Trophoblast cell (in vitro differentiated cells and primary cell): ENCODE measurements around the gene DTL.

ENCODE experiments used
- DNase-seq, 2 donors: peaks; one replicate each; pipeline ENCODE4 v3.0.0-alpha.2; 2016
- H2AFZ ChIP-seq: 2 replicates; pipeline ENCODE4 v1.6.1; 2013; ENCODE audit warnings: low read length, moderate library complexity, mild to moderate bottlenecking; ENCODE audit not compliant: insufficient read depth, poor library complexity
- H2AK5ac ChIP-seq: 2 replicates; pipeline ENCODE4 v1.6.1; 2013; ENCODE audit warnings: mild to moderate bottlenecking, low read length
- H2BK120ac ChIP-seq: 2 replicates; pipeline ENCODE4 v1.6.1; 2013; ENCODE audit warnings: low read length, mild to moderate bottlenecking, moderate library complexity; ENCODE audit not compliant: insufficient read depth, poor library complexity
- H2BK12ac ChIP-seq: 2 replicates; pipeline ENCODE4 v1.6.1; 2013; ENCODE audit warnings: mild to moderate bottlenecking, low read length, moderate library complexity
- H2BK5ac ChIP-seq: 2 replicates; pipeline ENCODE4 v1.6.1; 2013; ENCODE audit warnings: low read length, low read depth, moderate library complexity, mild to moderate bottlenecking; ENCODE audit not compliant: poor library complexity
- H3K14ac ChIP-seq: 2 replicates; pipeline ENCODE4 v1.6.1; 2013; ENCODE audit warnings: mild to moderate bottlenecking, low read length
- H3K18ac ChIP-seq: 2 replicates; pipeline ENCODE4 v1.6.1; 2013; ENCODE audit warnings: mild to moderate bottlenecking, low read length
- H3K23ac ChIP-seq: 2 replicates; pipeline ENCODE4 v1.6.1; 2013; ENCODE audit warnings: low read length
- H3K27ac ChIP-seq: 2 replicates; pipeline ENCODE4 v1.5.1; 2013; ENCODE audit warnings: low read depth, mild to moderate bottlenecking, inconsistent platforms, low read length, moderate library complexity
- H3K27me3 ChIP-seq: 2 replicates; pipeline ENCODE4 v1.6.1; 2013; ENCODE audit warnings: inconsistent platforms, mild to moderate bottlenecking, low read length, moderate library complexity; ENCODE audit not compliant: insufficient read depth
- H3K36me3 ChIP-seq, 2 experiments: 1 replicate in 1 of 2; 2 replicates in 1 of 2; pipeline ENCODE4 v1.6.1; 2013; ENCODE audit warnings: low read length in 2 of 2, mild to moderate bottlenecking in 2 of 2, moderate library complexity in 1 of 2; ENCODE audit not compliant: insufficient read depth in 2 of 2, control insufficient read depth in 1 of 2
- H3K4ac ChIP-seq: 2 replicates; pipeline ENCODE4 v1.6.1; 2013; ENCODE audit warnings: low read depth, mild to moderate bottlenecking, low read length, moderate library complexity
- H3K4me1 ChIP-seq, 2 experiments: 1 replicate in 1 of 2; 2 replicates in 1 of 2; pipeline ENCODE4 v1.6.1; 2013; ENCODE audit warnings: low read length in 2 of 2, mild to moderate bottlenecking in 2 of 2, moderate library complexity in 1 of 2; ENCODE audit not compliant: insufficient read depth in 2 of 2, control insufficient read depth in 1 of 2
- H3K4me2 ChIP-seq: 2 replicates; pipeline ENCODE4 v1.6.1; 2013; ENCODE audit warnings: inconsistent platforms, mild to moderate bottlenecking, low read length, moderate library complexity
- H3K4me3 ChIP-seq: 2 replicates; pipeline ENCODE4 v1.5.1; 2013; ENCODE audit warnings: mild to moderate bottlenecking, low read depth, low read length, inconsistent platforms
- H3K79me1 ChIP-seq: one replicate; pipeline ENCODE4 v1.6.1; 2013; ENCODE audit warnings: low read length
- H3K79me2 ChIP-seq: 2 replicates; pipeline ENCODE4 v1.6.1; 2013; ENCODE audit warnings: low read length, mild to moderate bottlenecking; ENCODE audit not compliant: control insufficient read depth, insufficient read depth, poor library complexity
- H3K9ac ChIP-seq: 2 replicates; pipeline ENCODE4 v1.6.1; 2013; ENCODE audit warnings: mild to moderate bottlenecking, low read length
- H3K9me3 ChIP-seq: 2 replicates; pipeline ENCODE4 v1.6.1; 2013; ENCODE audit warnings: low read depth, mild to moderate bottlenecking, control low read depth, inconsistent platforms, low read length; ENCODE audit not compliant: insufficient read depth
- H4K12ac ChIP-seq: 2 replicates; pipeline ENCODE4 v1.6.1; 2013; ENCODE audit warnings: low read depth, mild to moderate bottlenecking, low read length, moderate library complexity
- H4K8ac ChIP-seq: 2 replicates; pipeline ENCODE4 v1.6.1; 2013; ENCODE audit warnings: low read depth, mild to moderate bottlenecking, low read length, moderate library complexity
- H4K91ac ChIP-seq: one replicate; pipeline ENCODE4 v1.6.1; 2013; ENCODE audit warnings: low read depth, mild to moderate bottlenecking, low read length, moderate library complexity
- WGBS: extraction: QIAGEN DNeasy Blood & Tissue Kit; methylation state at CpG from one replicate; pipeline ENCODE4 v1.1.7; 2013; ENCODE audit warnings: missing lambda C conversion rate; ENCODE audit not compliant: insufficient read length, insufficient coverage; ENCODE audit errors: extremely low coverage; 5-methylcytosine and 5-hydroxymethylcytosine counted together

The DTL gene

GRCh38 chr1:212110617-212111016 lies 75.1 kb downstream of the DTL start:
- H4K12ac ChIP-seq: no peak overlapping the region
- H3K23ac ChIP-seq: no peak overlapping the region
- no peak overlapping the region for H3K4me2 ChIP-seq
- no peak overlapping the region for H3K14ac ChIP-seq
- H3K4me3 ChIP-seq: no peak overlapping the region
- no peaks in the 10 kb centered on the region for H3K9me3 ChIP-seq
- no peak overlapping the region for H2BK5ac ChIP-seq
- H3K79me1 ChIP-seq: no peaks in the 10 kb centered on the region
- no peak overlapping the region for H3K27ac ChIP-seq
- no peak overlapping the region for H2AK5ac ChIP-seq
- H4K91ac ChIP-seq: no peak overlapping the region
- no peak overlapping the region for H2BK12ac ChIP-seq
- H4K8ac ChIP-seq: no peak overlapping the region
- no peaks in the 10 kb centered on the region for H3K36me3 ChIP-seq
- H2AFZ ChIP-seq: no peak overlapping the region
- H3K18ac ChIP-seq: no peak overlapping the region
- H3K27me3 ChIP-seq: no peaks in the 10 kb centered on the region
- H2BK120ac ChIP-seq: no peak overlapping the region
- H3K4me1 ChIP-seq: no peaks in the 10 kb centered on the region
- DNase-seq: no peak
- H3K4ac ChIP-seq: no peak overlapping the region
- H3K79me2 ChIP-seq: no peaks in the 10 kb centered on the region
- WGBS: no CpG with 5 or more reads among the region's 2 CpGs
- no peak overlapping the region for H3K9ac ChIP-seq

GRCh38 chr1:212111536-212111935 lies 76.0 kb downstream of the DTL start:
- H3K9me3 ChIP-seq: no peaks in the 10 kb centered on the region
- H2AFZ ChIP-seq: no peak overlapping the region
- no peak overlapping the region for H3K27ac ChIP-seq
- H2BK12ac ChIP-seq: no peak overlapping the region
- H3K36me3 ChIP-seq: no peaks in the 10 kb centered on the region
- H4K91ac ChIP-seq: no peak overlapping the region
- no peak overlapping the region for H2BK5ac ChIP-seq
- no peaks in the 10 kb centered on the region for H3K4me1 ChIP-seq
- H3K18ac ChIP-seq: no peak overlapping the region
- WGBS: no CpG with 5 or more reads among the region's 1 CpG
- H4K12ac ChIP-seq: no peak overlapping the region
- H2BK120ac ChIP-seq: no peak overlapping the region
- no peaks in the 10 kb centered on the region for H3K79me1 ChIP-seq
- H4K8ac ChIP-seq: no peak overlapping the region
- DNase-seq: no peak
- no peak overlapping the region for H3K9ac ChIP-seq
- H3K4me2 ChIP-seq: no peak overlapping the region
- H3K4ac ChIP-seq: no peak overlapping the region
- H3K4me3 ChIP-seq: no peak overlapping the region
- no peak overlapping the region for H3K23ac ChIP-seq
- H3K14ac ChIP-seq: no peak overlapping the region
- H3K27me3 ChIP-seq: no peaks in the 10 kb centered on the region
- no peak overlapping the region for H2AK5ac ChIP-seq
- H3K79me2 ChIP-seq: no peaks in the 10 kb centered on the region

GRCh38 chr1:212113706-212114105 lies 78.2 kb downstream of the DTL start:
- Histone ChIP-seq H3K36me3 (no peaks in the 10 kb centered on the region), H4K8ac (no peak overlapping the region), H4K91ac (no peak overlapping the region), H3K23ac (no peak overlapping the region), H2BK12ac (no peak overlapping the region), H3K4me1 (no peaks in the 10 kb centered on the region), H3K27ac (no peak overlapping the region), H3K9ac (no peak overlapping the region), H2AFZ (no peak overlapping the region), H3K4me2 (no peak overlapping the region), H3K14ac (no peak overlapping the region), H3K9me3 (no peaks in the 10 kb centered on the region), H3K27me3 (no peaks in the 10 kb centered on the region), H3K79me2 (no peaks in the 10 kb centered on the region), H2BK5ac (no peak overlapping the region), H2AK5ac (no peak overlapping the region), H2BK120ac (no peak overlapping the region), H3K79me1 (no peaks in the 10 kb centered on the region), H3K4ac (no peak overlapping the region), H3K18ac (no peak overlapping the region), H3K4me3 (no peak overlapping the region), H4K12ac (no peak overlapping the region)
- WGBS: no CpG with 5 or more reads among the region's 2 CpGs
- DNase-seq: no peak

- Histone ChIP-seq H3K23ac (no peak overlapping the region), H2BK5ac (no peak overlapping the region), H2BK120ac (no peak overlapping the region), H4K12ac (no peak overlapping the region), H3K9ac (peak overlapping the region; percentile 44), H2BK12ac (no peak overlapping the region), H3K14ac (no peak overlapping the region), H3K36me3 (no peaks in the 10 kb centered on the region), H2AK5ac (no peak overlapping the region), H2AFZ (no peak overlapping the region), H3K18ac (no peak overlapping the region), H4K91ac (no peak overlapping the region), H3K27ac (no peak overlapping the region), H3K9me3 (no peaks in the 10 kb centered on the region), H3K4me2 (no peak overlapping the region), H3K4ac (no peak overlapping the region), H4K8ac (no peak overlapping the region), H3K79me2 (no peaks in the 10 kb centered on the region), H3K27me3 (no peaks in the 10 kb centered on the region), H3K79me1 (no peaks in the 10 kb centered on the region), H3K4me1 (no peaks in the 10 kb centered on the region), H3K4me3 (no peak overlapping the region)
- DNase-seq: no peak
- no CpG with 5 or more reads among the region's 7 CpGs for WGBS
These were observed 82.8 kb downstream of the DTL start for GRCh38 chr1:212118167-212118871.
